ENCODE measurements around the gene KRT35. TPM values are rescaled to one million over a fixed set of nuclear protein-coding genes. Genes with fewer than 3 reads are reported as not detected.

The KRT35 gene
- total and polyA plus RNA-seq, 2 donors (not counting 3 experiments of a cell fraction or from before 2014, with no cell fraction given): not detected

- ChIA-PET POLR2A (no interaction called here), CTCF (interaction anchor here (0.9 to 22.3 kb wide), 5 partner anchors 31 to 638 kb away, joined by 4 to 350 read pairs (median 4); no protein-coding TSS in a partner anchor)
- no peaks in the 10 kb centered on the region for H3K9me1 ChIP-seq (replicated peaks; ENCODE audit: control insufficient read depth, extremely low read depth, insufficient read depth, low read length)
- DNase-seq (ENCODE audit: low read depth, low spot score) (peak; percentile 12), FAIRE-seq (peak; percentile 37)
- no peaks in the 10 kb centered on the region for H3K9me3 ChIP-seq (replicated peaks; ENCODE audit: control insufficient read depth, insufficient read depth, low read length)
- peaks cover 29% of the 10 kb centered on the region for H3K4me1 ChIP-seq (ENCODE audit: control insufficient read depth, extremely low read depth, insufficient read depth, low read length)
- no peak overlapping the region for H3K4me2 ChIP-seq (ENCODE audit: insufficient read depth, low read length)
- H3K27ac ChIP-seq (ENCODE audit: insufficient read depth, low read depth, low read length): no peak overlapping the region
- BruUV-seq (replicated peaks): no TSS peak
- intact Hi-C loops (cut with micrococcal nuclease) (loop anchor here (10.0 kb wide), 2 partner anchors 90 to 690 kb away; no protein-coding TSS in a partner anchor), dilution Hi-C loops (cut with MboI; ENCODE audit: extremely low pct_ligation_motif_present, low sequenced_read_pairs) (no loop called here)
- no peaks in the 10 kb centered on the region for H3K27me3 ChIP-seq (ENCODE audit: control insufficient read depth in 2 of 2, insufficient read depth in 2 of 2, low read length in 2 of 2)
- TF ChIP-seq CTCF (IDR thresholded peaks at IDR 0.05; ENCODE audit: extremely low read depth in 1 of 2, insufficient read depth in 1 of 2, low read depth in 1 of 2, low read length in 2 of 2) (no peak), FOS (IDR thresholded peaks at IDR 0.05; ENCODE audit: borderline replicate concordance, insufficient read depth, low read length) (peak; percentile 20)
- no peak overlapping the region for H3K9ac ChIP-seq (replicated peaks; ENCODE audit: extremely low read depth, insufficient read depth, low read length)
- H3K36me3 ChIP-seq (ENCODE audit: control insufficient read depth in 2 of 2, extremely low read depth in 1 of 2, insufficient read depth in 2 of 2, low read length in 2 of 2): no peaks in the 10 kb centered on the region
- H3K79me2 ChIP-seq (ENCODE audit: control insufficient read depth, insufficient read depth, low read length): no peaks in the 10 kb centered on the region
- H4K20me1 ChIP-seq (replicated peaks; ENCODE audit: control insufficient read depth, extremely low read depth, insufficient read depth, low read length): no peaks in the 10 kb centered on the region
- H3K4me3 ChIP-seq (replicated peaks in 1 of 3; ENCODE audit: insufficient read depth in 1 of 3, low read depth in 1 of 3, low read length in 3 of 3): no peak overlapping the region
- no peak overlapping the region for H2AFZ ChIP-seq (ENCODE audit: low read depth, low read length)
These were observed 13.6 kb upstream of the KRT35 start for GRCh38 chr17:41494524-41494923.

GRCh38 chr17:41492771-41493170 lies 11.8 kb upstream of the KRT35 start:
- Histone ChIP-seq H3K9me1 (replicated peaks; ENCODE audit: control insufficient read depth, extremely low read depth, insufficient read depth, low read length) (no peaks in the 10 kb centered on the region), H3K27ac (ENCODE audit: insufficient read depth, low read depth, low read length) (no peak overlapping the region), H3K4me2 (ENCODE audit: insufficient read depth, low read length) (no peak overlapping the region), H4K20me1 (replicated peaks; ENCODE audit: control insufficient read depth, extremely low read depth, insufficient read depth, low read length) (no peaks in the 10 kb centered on the region), H2AFZ (ENCODE audit: low read depth, low read length) (peak overlapping the region; percentile 61), H3K4me1 (ENCODE audit: control insufficient read depth, extremely low read depth, insufficient read depth, low read length) (peaks cover 24% of the 10 kb centered on the region), H3K4me3 (replicated peaks in 1 of 3; ENCODE audit: insufficient read depth in 1 of 3, low read depth in 1 of 3, low read length in 3 of 3) (no peak overlapping the region), H3K9ac (replicated peaks; ENCODE audit: extremely low read depth, insufficient read depth, low read length) (no peak overlapping the region), H3K36me3 (ENCODE audit: control insufficient read depth in 2 of 2, extremely low read depth in 1 of 2, insufficient read depth in 2 of 2, low read length in 2 of 2) (no peaks in the 10 kb centered on the region), H3K9me3 (replicated peaks; ENCODE audit: control insufficient read depth, insufficient read depth, low read length) (no peaks in the 10 kb centered on the region), H3K79me2 (ENCODE audit: control insufficient read depth, insufficient read depth, low read length) (no peaks in the 10 kb centered on the region), H3K27me3 (ENCODE audit: control insufficient read depth in 2 of 2, insufficient read depth in 2 of 2, low read length in 2 of 2) (no peaks in the 10 kb centered on the region)
- intact Hi-C loops (cut with micrococcal nuclease): loop anchor here (10.0 kb wide), 2 partner anchors 88 to 688 kb away; no protein-coding TSS in a partner anchor
- CTCF ChIA-PET: interaction anchor here (0.5 to 22.3 kb wide), 9 partner anchors 12 to 674 kb away, joined by 3 to 350 read pairs (median 4); partner anchors contain the start of gene KRT13
- dilution Hi-C loops (cut with MboI; ENCODE audit: extremely low pct_ligation_motif_present, low sequenced_read_pairs): no loop called here
- DNase-seq (ENCODE audit: low read depth, low spot score) (peak; percentile 91), FAIRE-seq (peak; percentile 92)
- POLR2A ChIA-PET: interaction anchor here (1.1 kb wide), 1 partner anchor 196 kb away, joined by 3 read pairs; the partner anchor contains the start of gene EIF1
- no TSS peak for BruUV-seq (replicated peaks)
- TF ChIP-seq MYC (IDR thresholded peaks at IDR 0.05; ENCODE audit: low read depth, low read length) (no peak), EZH2 (IDR thresholded peaks at IDR 0.05; ENCODE audit: borderline replicate concordance, low read depth, low read length, severe bottlenecking) (no peak), FOS (IDR thresholded peaks at IDR 0.05; ENCODE audit: borderline replicate concordance, insufficient read depth, low read length) (no peak), MAX (IDR thresholded peaks at IDR 0.05; ENCODE audit: insufficient read depth, insufficient read length) (no peak), POLR2A (IDR thresholded peaks at IDR 0.05; ENCODE audit: low read depth, low read length) (no peak), JUN (IDR thresholded peaks at IDR 0.05; ENCODE audit: borderline replicate concordance, insufficient read depth, insufficient read length, low read depth) (no peak), POLR2AphosphoS5 (IDR thresholded peaks at IDR 0.05; ENCODE audit: insufficient read depth, low read depth, low read length) (no peak), GATA2 (IDR thresholded peaks at IDR 0.05; ENCODE audit: insufficient read depth, insufficient read length, low read depth, low read length) (no peak), CTCF (IDR thresholded peaks at IDR 0.05; ENCODE audit: extremely low read depth in 1 of 2, insufficient read depth in 1 of 2, low read depth in 1 of 2, low read length in 2 of 2) (no peak)
